HepG2 (cell line): ENCODE data around the gene ZNF84. TPM values are rescaled to one million over a fixed set of nuclear protein-coding genes. Genes with fewer than 3 reads are reported as not detected.

ENCODE experiments used
- ARNT ChIP-seq: fragments of 450-650 bp; IDR thresholded peaks from 2 replicates; pipeline ENCODE4 v1.6.1; 2017
- BCLAF1 ChIP-seq: fragments of 450-650 bp; IDR thresholded peaks from 2 replicates; pipeline ENCODE4 v1.6.1; 2017; ENCODE audit warnings: mild to moderate bottlenecking
- CEBPB ChIP-seq: IDR thresholded peaks from 2 replicates; pipeline ENCODE4 v1.6.1; 2011; ENCODE audit warnings: low read depth, low read length, improper control_type of control experiment, borderline replicate concordance
- CHD4 ChIP-seq: fragments of 200-600 bp; sonication (generic); IDR thresholded peaks from 2 replicates; pipeline ENCODE4 v1.7.0; 2017; ENCODE audit warnings: mild to moderate bottlenecking, low read length, borderline replicate concordance
- CREB3 ChIP-seq: sonication (generic); formaldehyde crosslinking; IDR thresholded peaks from 2 replicates; pipeline ENCODE4 v1.5.0; 2020; ENCODE audit warnings: missing genetic modification reagents
- CSRNP2 ChIP-seq: sonication (generic); formaldehyde crosslinking; conservative IDR thresholded peaks from 2 replicates; pipeline ENCODE4 v1.8.0; 2022; ENCODE audit warnings: low read depth, missing genetic modification reagents
- KLF15 ChIP-seq: sonication (generic); formaldehyde crosslinking; IDR thresholded peaks from 2 replicates; pipeline ENCODE4 v1.8.1; 2023; ENCODE audit warnings: borderline replicate concordance, mild to moderate bottlenecking, inconsistent platforms, missing genetic modification reagents, mixed read lengths
- POGZ ChIP-seq: sonication (generic); formaldehyde crosslinking; IDR thresholded peaks from 2 replicates; pipeline ENCODE4 v1.4.0; 2020; ENCODE audit warnings: mild to moderate bottlenecking, missing genetic modification reagents
- SMYD3 ChIP-seq: sonication (generic); formaldehyde crosslinking; IDR thresholded peaks from 2 replicates; pipeline ENCODE4 v1.8.1; 2023; ENCODE audit warnings: mild to moderate bottlenecking, missing genetic modification reagents
- SOX13 ChIP-seq, 3 experiments: fragments of 450-650 bp in 1 of 3; sonication (generic) in 1 of 3; formaldehyde crosslinking in 1 of 3; IDR thresholded peaks in 2 of 3; conservative IDR thresholded peaks in 1 of 3; 2 replicates each; pipeline versions ENCODE4 v1.5.0 to v1.6.1; 2016 to 2020; ENCODE audit warnings: antibody characterized with exemption in 1 of 3, mild to moderate bottlenecking in 1 of 3, missing compliant biosample characterization in 1 of 3, missing genetic modification reagents in 1 of 3, moderate library complexity in 1 of 3
- ZBTB1 ChIP-seq: sonication (generic); formaldehyde crosslinking; IDR thresholded peaks from 2 replicates; pipeline ENCODE4 v1.4.0; 2020; ENCODE audit warnings: missing genetic modification reagents, borderline replicate concordance
- ZFP36L1 ChIP-seq: sonication (generic); formaldehyde crosslinking; IDR thresholded peaks from 2 replicates; pipeline ENCODE4 v1.8.0; 2022; ENCODE audit warnings: mild to moderate bottlenecking, missing genetic modification reagents, moderate library complexity
- ZFP82 ChIP-seq: sonication (generic); formaldehyde crosslinking; IDR thresholded peaks from 2 replicates; pipeline ENCODE4 v1.5.1; 2020; ENCODE audit warnings: mild to moderate bottlenecking, missing genetic modification reagents, borderline replicate concordance
- ZNF3 ChIP-seq: IDR thresholded peaks from 2 replicates; pipeline ENCODE4 v1.7.0; 2017; ENCODE audit warnings: inconsistent platforms
- polyA plus RNA-seq, 8 experiments: library from polyadenylated mRNA; depleted of rRNA in 3 of 8; stranded (reverse) in 7 of 8; unstranded in 1 of 8; fragments of >200 nt; fragmentation: Illumina TruSeq in 4 of 8; extraction: Trizol in 4 of 8; gene quantifications; 2 replicates each; pipeline versions ENCODE4 v1.2.1 to v1.2.3, GENCODE V29; 2011 to 2016; ENCODE audit warnings: low read depth in 4 of 8, missing spikeins in 1 of 8, mixed read lengths in 1 of 8; ENCODE audit not compliant: insufficient read depth in 1 of 8
- total RNA-seq, 5 experiments: library from RNA; depleted of rRNA; stranded (reverse); fragments of >200 nt; fragmentation: Illumina TruSeq; extraction: Trizol; gene quantifications; 2 replicates each; pipeline ENCODE4 v1.2.3, GENCODE V29; 2016; ENCODE audit warnings: low read depth in 1 of 5
- TF ChIP-seq, protein P1 (sequence below): sonication (generic); formaldehyde crosslinking; IDR thresholded peaks from 2 replicates; pipeline ENCODE4 v1.9.0; 2021; ENCODE audit warnings: mild to moderate bottlenecking, missing genetic modification reagents
- TF ChIP-seq, protein P2 (sequence below): IDR thresholded peaks from 2 replicates; pipeline ENCODE4 v1.6.1; 2016; ENCODE audit warnings: mild to moderate bottlenecking, missing biosample characterization, missing genetic modification reagents

Gene ZNF84
- total and polyA plus RNA-seq, 2 of the 13 experiments (the other 11 are each of a cell fraction or from before 2014, with no cell fraction given) = 15.5 to 21.8 TPM

GRCh38 chr12:133037207-133038005, at the start of gene ZNF84 (continued):
- no peak for TF ChIP-seq ARNT
- TF ChIP-seq, protein P1, sequence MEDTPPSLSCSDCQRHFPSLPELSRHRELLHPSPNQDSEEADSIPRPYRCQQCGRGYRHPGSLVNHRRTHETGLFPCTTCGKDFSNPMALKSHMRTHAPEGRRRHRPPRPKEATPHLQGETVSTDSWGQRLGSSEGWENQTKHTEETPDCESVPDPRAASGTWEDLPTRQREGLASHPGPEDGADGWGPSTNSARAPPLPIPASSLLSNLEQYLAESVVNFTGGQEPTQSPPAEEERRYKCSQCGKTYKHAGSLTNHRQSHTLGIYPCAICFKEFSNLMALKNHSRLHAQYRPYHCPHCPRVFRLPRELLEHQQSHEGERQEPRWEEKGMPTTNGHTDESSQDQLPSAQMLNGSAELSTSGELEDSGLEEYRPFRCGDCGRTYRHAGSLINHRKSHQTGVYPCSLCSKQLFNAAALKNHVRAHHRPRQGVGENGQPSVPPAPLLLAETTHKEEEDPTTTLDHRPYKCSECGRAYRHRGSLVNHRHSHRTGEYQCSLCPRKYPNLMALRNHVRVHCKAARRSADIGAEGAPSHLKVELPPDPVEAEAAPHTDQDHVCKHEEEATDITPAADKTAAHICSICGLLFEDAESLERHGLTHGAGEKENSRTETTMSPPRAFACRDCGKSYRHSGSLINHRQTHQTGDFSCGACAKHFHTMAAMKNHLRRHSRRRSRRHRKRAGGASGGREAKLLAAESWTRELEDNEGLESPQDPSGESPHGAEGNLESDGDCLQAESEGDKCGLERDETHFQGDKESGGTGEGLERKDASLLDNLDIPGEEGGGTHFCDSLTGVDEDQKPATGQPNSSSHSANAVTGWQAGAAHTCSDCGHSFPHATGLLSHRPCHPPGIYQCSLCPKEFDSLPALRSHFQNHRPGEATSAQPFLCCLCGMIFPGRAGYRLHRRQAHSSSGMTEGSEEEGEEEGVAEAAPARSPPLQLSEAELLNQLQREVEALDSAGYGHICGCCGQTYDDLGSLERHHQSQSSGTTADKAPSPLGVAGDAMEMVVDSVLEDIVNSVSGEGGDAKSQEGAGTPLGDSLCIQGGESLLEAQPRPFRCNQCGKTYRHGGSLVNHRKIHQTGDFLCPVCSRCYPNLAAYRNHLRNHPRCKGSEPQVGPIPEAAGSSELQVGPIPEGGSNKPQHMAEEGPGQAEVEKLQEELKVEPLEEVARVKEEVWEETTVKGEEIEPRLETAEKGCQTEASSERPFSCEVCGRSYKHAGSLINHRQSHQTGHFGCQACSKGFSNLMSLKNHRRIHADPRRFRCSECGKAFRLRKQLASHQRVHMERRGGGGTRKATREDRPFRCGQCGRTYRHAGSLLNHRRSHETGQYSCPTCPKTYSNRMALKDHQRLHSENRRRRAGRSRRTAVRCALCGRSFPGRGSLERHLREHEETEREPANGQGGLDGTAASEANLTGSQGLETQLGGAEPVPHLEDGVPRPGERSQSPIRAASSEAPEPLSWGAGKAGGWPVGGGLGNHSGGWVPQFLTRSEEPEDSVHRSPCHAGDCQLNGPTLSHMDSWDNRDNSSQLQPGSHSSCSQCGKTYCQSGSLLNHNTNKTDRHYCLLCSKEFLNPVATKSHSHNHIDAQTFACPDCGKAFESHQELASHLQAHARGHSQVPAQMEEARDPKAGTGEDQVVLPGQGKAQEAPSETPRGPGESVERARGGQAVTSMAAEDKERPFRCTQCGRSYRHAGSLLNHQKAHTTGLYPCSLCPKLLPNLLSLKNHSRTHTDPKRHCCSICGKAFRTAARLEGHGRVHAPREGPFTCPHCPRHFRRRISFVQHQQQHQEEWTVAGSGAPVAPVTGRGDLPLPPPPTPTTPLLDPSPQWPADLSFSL (CRISPR knock-in tag) = no peak
- TF ChIP-seq ZBTB1 (CRISPR knock-in tag) = no peak
- no peak for TF ChIP-seq ZNF3 (CRISPR knock-in tag)
- peak; percentile 16; the same call in 1 of the 2 replicates for TF ChIP-seq KLF15
- no peak for TF ChIP-seq ZFP82
- no peak for TF ChIP-seq SMYD3 (CRISPR knock-in tag)
- no peak; the same call in 1 of the 2 replicates for TF ChIP-seq ZFP36L1
- peak; percentile 96 for TF ChIP-seq CREB3
- TF ChIP-seq, protein P2, sequence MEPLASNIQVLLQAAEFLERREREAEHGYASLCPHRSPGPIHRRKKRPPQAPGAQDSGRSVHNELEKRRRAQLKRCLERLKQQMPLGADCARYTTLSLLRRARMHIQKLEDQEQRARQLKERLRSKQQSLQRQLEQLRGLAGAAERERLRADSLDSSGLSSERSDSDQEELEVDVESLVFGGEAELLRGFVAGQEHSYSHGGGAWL (CRISPR knock-in tag) = peak; percentile 80
- no peak for TF ChIP-seq BCLAF1
- no peak for TF ChIP-seq SOX13 (IDR thresholded peaks at IDR 0.05)
- TF ChIP-seq SOX13 (CRISPR knock-in tag; conservative IDR thresholded peaks at IDR 0.05 in 1 of 2, IDR thresholded peaks at IDR 0.05 in 1 of 2) = peak in 1 of 2 experiments; percentile 73; a peak in 2 of 4 replicates
- no peak for TF ChIP-seq CHD4
- no peak for TF ChIP-seq CEBPB
- peak; percentile 86 for TF ChIP-seq POGZ (CRISPR knock-in tag)
- TF ChIP-seq CSRNP2 (CRISPR knock-in tag) = 0 out of 2 replicates have a peak, but pooled peaks have one; percentile 76
